Measurements from ENCODE around the gene EMP1. TPM values are rescaled to one million over a fixed set of nuclear protein-coding genes. Genes with fewer than 3 reads are reported as not detected.
A peak's percentile ranks its signal among the peaks of the same experiment; 100 is the strongest.

EMP1 gene
- polyA plus RNA-seq, 1 experiment = 209 TPM

DNA sequence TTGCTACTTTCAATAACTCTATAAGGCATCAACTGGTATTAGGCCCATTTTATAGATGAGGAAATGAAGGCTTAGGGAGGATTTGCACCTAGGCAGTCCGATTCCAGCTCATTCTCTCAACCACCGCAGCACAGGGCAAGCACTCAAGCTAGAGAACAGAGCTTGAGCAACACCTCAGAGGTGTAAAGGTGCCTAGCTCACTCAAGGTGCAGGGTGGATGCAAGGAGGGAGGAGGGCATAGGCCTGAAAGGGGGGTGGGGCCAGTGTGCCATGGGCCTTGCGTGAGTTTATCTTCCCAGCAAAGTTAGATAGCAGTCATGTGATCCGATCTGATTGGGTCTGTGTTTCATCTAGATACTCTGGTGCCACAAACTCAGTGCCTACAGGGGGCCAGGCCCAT is 10.2 kb upstream of the EMP1 start:
- no peak overlapping the region for H3K4me3 ChIP-seq (ENCODE audit: low read depth, low read length)
- ChIA-PET POLR2A (no interaction called here), CTCF (interaction anchor here (1.2 kb wide), 1 partner anchor 88 kb away, joined by 4 read pairs; no protein-coding TSS in a partner anchor)

DNA sequence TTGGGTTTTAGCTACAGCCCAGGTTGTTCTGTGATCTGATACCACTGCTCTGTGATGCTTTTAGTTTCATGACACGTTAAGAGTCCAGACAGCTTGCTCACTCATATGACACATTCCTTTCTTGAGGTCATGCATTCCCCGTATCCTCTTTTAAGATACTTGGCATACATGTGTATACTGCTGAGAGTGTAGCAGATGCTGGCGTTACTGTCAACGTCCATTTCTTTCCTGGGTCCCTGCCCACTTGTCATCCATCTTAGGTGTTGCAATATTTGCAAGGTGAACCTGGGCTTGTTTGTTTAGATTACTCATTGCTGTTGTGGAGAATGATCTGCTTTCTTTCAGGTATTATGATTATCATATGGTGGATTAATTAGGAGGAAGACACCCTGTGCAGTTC is 9.1 kb upstream of the EMP1 start:
- no peak for TF ChIP-seq CTCF (IDR thresholded peaks at IDR 0.05; ENCODE audit: low read depth, low read length)
- H3K4me3 ChIP-seq (ENCODE audit: low read depth, low read length) = no peak overlapping the region
- peak; percentile 41 for DNase-seq (ENCODE audit: low read depth, low spot score)
- CTCF ChIA-PET = no interaction called here
- no peaks in the 10 kb centered on the region for H3K27me3 ChIP-seq (ENCODE audit: control insufficient read depth, insufficient read depth, low read length)
- POLR2A ChIA-PET = interaction anchor here (0.9 kb wide), 1 partner anchor 8 kb away, joined by 4 read pairs; the partner anchor contains the start of gene EMP1
- no peak overlapping the region for H3K27ac ChIP-seq (ENCODE audit: low read depth, low read length)
- H3K9me3 ChIP-seq (ENCODE audit: control insufficient read depth, insufficient read depth, low read length) = no peaks in the 10 kb centered on the region

More for the DNA sequence above, 10.2 kb upstream of the EMP1 start:
- DNase-seq (ENCODE audit: low read depth, low spot score) = no peak
- Histone ChIP-seq H3K9me3 (ENCODE audit: control insufficient read depth, insufficient read depth, low read length) (no peaks in the 10 kb centered on the region), H3K27ac (ENCODE audit: low read depth, low read length) (no peak overlapping the region), H3K27me3 (ENCODE audit: control insufficient read depth, insufficient read depth, low read length) (no peaks in the 10 kb centered on the region)
- TF ChIP-seq CTCF (IDR thresholded peaks at IDR 0.05; ENCODE audit: low read depth, low read length) = no peak

- no peak overlapping the region for H3K4me3 ChIP-seq (ENCODE audit: low read depth, low read length)
- H3K27me3 ChIP-seq (ENCODE audit: control insufficient read depth, insufficient read depth, low read length) = no peaks in the 10 kb centered on the region
- H3K27ac ChIP-seq (ENCODE audit: low read depth, low read length) = no peak overlapping the region
- ChIA-PET POLR2A (no interaction called here), CTCF (interaction anchor here (1.6 to 3.0 kb wide), 2 partner anchors 10 to 23 kb away, joined by 9 to 11 read pairs; no protein-coding TSS in a partner anchor)
- no peak for TF ChIP-seq CTCF (IDR thresholded peaks at IDR 0.05; ENCODE audit: low read depth, low read length)
- no peak for DNase-seq (ENCODE audit: low read depth, low spot score)
- H3K9me3 ChIP-seq (ENCODE audit: control insufficient read depth, insufficient read depth, low read length) = no peaks in the 10 kb centered on the region
These were observed 7.3 kb upstream of the EMP1 start for GRCh38 chr12:13189264-13189663.

- ChIA-PET POLR2A (no interaction called here), CTCF (interaction anchor here (3.0 kb wide), 1 partner anchor 22 kb away, joined by 11 read pairs; no protein-coding TSS in a partner anchor)
- H3K27ac ChIP-seq (ENCODE audit: low read depth, low read length) = no peak overlapping the region
- TF ChIP-seq CTCF (IDR thresholded peaks at IDR 0.05; ENCODE audit: low read depth, low read length) = no peak
- no peak overlapping the region for H3K4me3 ChIP-seq (ENCODE audit: low read depth, low read length)
- no peaks in the 10 kb centered on the region for H3K9me3 ChIP-seq (ENCODE audit: control insufficient read depth, insufficient read depth, low read length)
- DNase-seq (ENCODE audit: low read depth, low spot score) = no peak
- H3K27me3 ChIP-seq (ENCODE audit: control insufficient read depth, insufficient read depth, low read length) = no peaks in the 10 kb centered on the region
These were observed 6.3 kb upstream of the EMP1 start for GRCh38 chr12:13190275-13190674.

- H3K4me3 ChIP-seq (ENCODE audit: low read depth, low read length) = no peak overlapping the region
- no peak for TF ChIP-seq CTCF (IDR thresholded peaks at IDR 0.05; ENCODE audit: low read depth, low read length)
- DNase-seq (ENCODE audit: low read depth, low spot score) = no peak
- no peak overlapping the region for H3K27ac ChIP-seq (ENCODE audit: low read depth, low read length)
- no peaks in the 10 kb centered on the region for H3K9me3 ChIP-seq (ENCODE audit: control insufficient read depth, insufficient read depth, low read length)
- CTCF ChIA-PET = interaction anchor here (1.6 kb wide), 1 partner anchor 19 kb away, joined by 7 read pairs; no protein-coding TSS in a partner anchor
- POLR2A ChIA-PET = interaction anchor here (1.0 kb wide), 1 partner anchor 13 kb away, joined by 6 read pairs; no protein-coding TSS in a partner anchor
- no peaks in the 10 kb centered on the region for H3K27me3 ChIP-seq (ENCODE audit: control insufficient read depth, insufficient read depth, low read length)
These were observed 3.8 kb upstream of the EMP1 start for GRCh38 chr12:13192719-13193118.

Measured in AG04450 (cell line).